ENCODE data around the gene EIF2S3B. TPM values are rescaled to one million over a fixed set of nuclear protein-coding genes. Genes with fewer than 3 reads are reported as not detected.
"Not testable (repeated sequence)": the region's sequence is repeated elsewhere in the genome, so short reads cannot be mapped to it uniquely, and the experiment has no call there.

EIF2S3B gene
- total and polyA plus RNA-seq, 2 of the 4 experiments (the other 2 are of a cell fraction) = 0.39 to 6.8 TPM

- H2AK9ac ChIP-seq (replicated peaks; ENCODE audit: low read depth, low read length, poor library complexity); intact Hi-C loops (cut with micrococcal nuclease); H2BK5ac ChIP-seq (ENCODE audit: low read depth, low read length, poor library complexity, severe bottlenecking); H2BK20ac ChIP-seq (ENCODE audit: low read depth, low read length); H3K4me1 ChIP-seq (ENCODE audit: control insufficient read depth, insufficient read depth, low read length); CTCF ChIA-PET; H3K9me3 ChIP-seq (ENCODE audit: control insufficient read depth, insufficient read depth, low read length); H3K36me3 ChIP-seq (ENCODE audit: control insufficient read depth, insufficient read depth, low read length); H3K23ac ChIP-seq (ENCODE audit: low read depth, low read length); H2AFZ ChIP-seq (replicated peaks; ENCODE audit: low read length, poor library complexity); H4K8ac ChIP-seq (ENCODE audit: low read depth in 2 of 2, low read length in 2 of 2); H3K79me1 ChIP-seq (ENCODE audit: low read depth in 1 of 2, low read length in 2 of 2); H4K20me1 ChIP-seq (ENCODE audit: insufficient read depth, low read length); H3K27ac ChIP-seq (ENCODE audit: insufficient read depth, low read length); H4K91ac ChIP-seq (ENCODE audit: insufficient read depth, low read depth, low read length); H3K4me3 ChIP-seq (ENCODE audit: insufficient read depth, low read depth, low read length); dilution Hi-C loops (cut with HindIII; ENCODE audit: low sequenced_read_pairs, unreplicated experiment); H3K9ac ChIP-seq (ENCODE audit: low read depth, low read length); H3K4me2 ChIP-seq (ENCODE audit: low read depth, low read length); ATAC-seq (ENCODE audit: low read depth); H2AK5ac ChIP-seq (ENCODE audit: low read depth, low read length); H2BK15ac ChIP-seq (ENCODE audit: low read depth, low read length); H3K56ac ChIP-seq (ENCODE audit: extremely low read depth, insufficient read depth, low read length); H3K18ac ChIP-seq (ENCODE audit: low read depth, low read length); DNase-seq; BruUV-seq (replicated peaks); POLR2A ChIA-PET (ENCODE audit: unreplicated experiment); H3K27me3 ChIP-seq (ENCODE audit: control insufficient read depth, insufficient read depth, low read length); H3K9me1 ChIP-seq (ENCODE audit: insufficient read depth, low read length); in situ Hi-C loops (cut with MboI; ENCODE audit: low sequenced_read_pairs); H2BK120ac ChIP-seq (ENCODE audit: low read depth, low read length); H3K14ac ChIP-seq (replicated peaks; ENCODE audit: low read depth, low read length); H3K4ac ChIP-seq (ENCODE audit: low read depth, low read length); H4K5ac ChIP-seq (ENCODE audit: low read depth, low read length): not testable (repeated sequence)
- no CpG with 5 or more reads among the region's 2 CpGs for WGBS, 2 experiments (ENCODE audit: extremely low coverage in 2 of 2, insufficient read length in 1 of 2)
These were observed 23.8 kb upstream of the EIF2S3B start for GRCh38 chr12:10481901-10482300.

- H3K9me3 ChIP-seq (ENCODE audit: control insufficient read depth, insufficient read depth, low read length); H2BK15ac ChIP-seq (ENCODE audit: low read depth, low read length); ATAC-seq (ENCODE audit: low read depth); POLR2A ChIA-PET (ENCODE audit: unreplicated experiment); H3K36me3 ChIP-seq (ENCODE audit: control insufficient read depth, insufficient read depth, low read length); H2BK20ac ChIP-seq (ENCODE audit: low read depth, low read length); H3K9ac ChIP-seq (ENCODE audit: low read depth, low read length); H3K56ac ChIP-seq (ENCODE audit: extremely low read depth, insufficient read depth, low read length); H4K5ac ChIP-seq (ENCODE audit: low read depth, low read length); H3K79me1 ChIP-seq (ENCODE audit: low read depth in 1 of 2, low read length in 2 of 2); intact Hi-C loops (cut with micrococcal nuclease); H4K20me1 ChIP-seq (ENCODE audit: insufficient read depth, low read length); CTCF ChIA-PET; H4K91ac ChIP-seq (ENCODE audit: insufficient read depth, low read depth, low read length); H4K8ac ChIP-seq (ENCODE audit: low read depth in 2 of 2, low read length in 2 of 2); H2AFZ ChIP-seq (replicated peaks; ENCODE audit: low read length, poor library complexity); H2BK120ac ChIP-seq (ENCODE audit: low read depth, low read length); H3K23ac ChIP-seq (ENCODE audit: low read depth, low read length); H3K27me3 ChIP-seq (ENCODE audit: control insufficient read depth, insufficient read depth, low read length); H3K18ac ChIP-seq (ENCODE audit: low read depth, low read length); H3K4me3 ChIP-seq (ENCODE audit: insufficient read depth, low read depth, low read length); H2BK5ac ChIP-seq (ENCODE audit: low read depth, low read length, poor library complexity, severe bottlenecking); in situ Hi-C loops (cut with MboI; ENCODE audit: low sequenced_read_pairs); H2AK9ac ChIP-seq (replicated peaks; ENCODE audit: low read depth, low read length, poor library complexity); H3K4me1 ChIP-seq (ENCODE audit: control insufficient read depth, insufficient read depth, low read length); H2AK5ac ChIP-seq (ENCODE audit: low read depth, low read length); DNase-seq; BruUV-seq (replicated peaks); H3K27ac ChIP-seq (ENCODE audit: insufficient read depth, low read length); H3K14ac ChIP-seq (replicated peaks; ENCODE audit: low read depth, low read length); H3K4ac ChIP-seq (ENCODE audit: low read depth, low read length); dilution Hi-C loops (cut with HindIII; ENCODE audit: low sequenced_read_pairs, unreplicated experiment); H3K4me2 ChIP-seq (ENCODE audit: low read depth, low read length); H3K9me1 ChIP-seq (ENCODE audit: insufficient read depth, low read length): not testable (repeated sequence)
- WGBS, 2 experiments (ENCODE audit: extremely low coverage in 2 of 2, insufficient read length in 1 of 2) = no CpG with 5 or more reads among the region's 2 CpGs
These were observed 18.4 kb upstream of the EIF2S3B start for GRCh38 chr12:10487328-10487727.
